Mesenchymal stem cell (in vitro differentiated cells and primary cell): ENCODE data around the gene PACS1.
"Not testable (repeated sequence)": the region's sequence is repeated elsewhere in the genome, so short reads cannot be mapped to it uniquely, and the experiment has no call there.

Experiments
- DNase-seq: peaks from one replicate; pipeline ENCODE4 v3.0.0-alpha.2; 2013
- H2AFZ ChIP-seq: one replicate; pipeline ENCODE4 v1.6.1; 2013; ENCODE audit warnings: low read depth, mild to moderate bottlenecking, control low read depth, inconsistent platforms, low read length, moderate library complexity
- H2AK5ac ChIP-seq: 2 replicates; pipeline ENCODE4 v1.6.1; 2013; ENCODE audit warnings: low read length, moderate library complexity, mild to moderate bottlenecking, inconsistent platforms; ENCODE audit not compliant: severe bottlenecking
- H2BK120ac ChIP-seq: one replicate; pipeline ENCODE4 v1.6.1; 2013; ENCODE audit warnings: low read depth, mild to moderate bottlenecking, inconsistent platforms, low read length, moderate library complexity
- H2BK12ac ChIP-seq, 2 experiments: one replicate each; pipeline ENCODE4 v1.6.1; 2013; ENCODE audit warnings: inconsistent platforms in 2 of 2, low read length in 2 of 2, mild to moderate bottlenecking in 2 of 2, moderate library complexity in 2 of 2, control low read depth in 1 of 2
- H2BK15ac ChIP-seq: one replicate; pipeline ENCODE4 v1.6.1; 2013; ENCODE audit warnings: mild to moderate bottlenecking, low read depth, inconsistent platforms; ENCODE audit not compliant: poor library complexity, severe bottlenecking
- H2BK5ac ChIP-seq: 2 replicates; pipeline ENCODE4 v1.6.1; 2013; ENCODE audit warnings: low read depth, mild to moderate bottlenecking, low read length, control low read depth, inconsistent platforms; ENCODE audit not compliant: poor library complexity, severe bottlenecking
- H3K14ac ChIP-seq, 2 experiments: one replicate each; pipeline ENCODE4 v1.6.1; 2013; ENCODE audit warnings: inconsistent platforms in 2 of 2, low read length in 2 of 2, control low read depth in 1 of 2, mild to moderate bottlenecking in 1 of 2, moderate library complexity in 1 of 2
- H3K18ac ChIP-seq, 2 experiments: one replicate each; pipeline ENCODE4 v1.6.1; 2013; ENCODE audit warnings: inconsistent platforms in 2 of 2, low read length in 2 of 2, control low read depth in 1 of 2, low read depth in 1 of 2, mild to moderate bottlenecking in 1 of 2
- H3K23ac ChIP-seq, 2 experiments: one replicate each; pipeline ENCODE4 v1.6.1; 2013; ENCODE audit warnings: inconsistent platforms in 2 of 2, low read length in 2 of 2, mild to moderate bottlenecking in 2 of 2, moderate library complexity in 2 of 2, control low read depth in 1 of 2
- H3K27ac ChIP-seq: 2 replicates; pipeline ENCODE4 v1.5.1; 2013; ENCODE audit warnings: mild to moderate bottlenecking, moderate library complexity, low read length, control low read depth, inconsistent platforms; ENCODE audit not compliant: poor library complexity, severe bottlenecking
- H3K27me3 ChIP-seq, 2 experiments: 2 replicates each; pipeline versions ENCODE4 v1.6.1 to v1.7.0; 2013; ENCODE audit warnings: low read length in 2 of 2, mild to moderate bottlenecking in 2 of 2, moderate library complexity in 2 of 2, control low read depth in 1 of 2, inconsistent platforms in 1 of 2; ENCODE audit not compliant: control insufficient read depth in 1 of 2, insufficient read depth in 1 of 2
- H3K36me3 ChIP-seq, 2 experiments: 2 replicates each; pipeline versions ENCODE4 v1.6.1 to v1.7.0; 2013; ENCODE audit warnings: low read length in 2 of 2, control low read depth in 1 of 2, inconsistent platforms in 1 of 2, low read depth in 1 of 2, mild to moderate bottlenecking in 1 of 2; ENCODE audit not compliant: insufficient read depth in 2 of 2, control insufficient read depth in 1 of 2
- H3K4ac ChIP-seq, 2 experiments: one replicate each; pipeline ENCODE4 v1.6.1; 2013; ENCODE audit warnings: inconsistent platforms in 2 of 2, low read length in 2 of 2, mild to moderate bottlenecking in 2 of 2, moderate library complexity in 2 of 2, control low read depth in 1 of 2, low read depth in 1 of 2
- H3K4me1 ChIP-seq: 2 replicates; pipeline ENCODE4 v1.6.1; 2013; ENCODE audit warnings: low read depth, low read length, control low read depth; ENCODE audit not compliant: control insufficient read depth, insufficient read depth
- H3K4me2 ChIP-seq: 2 replicates; pipeline ENCODE4 v1.6.1; 2013; ENCODE audit warnings: low read length, mild to moderate bottlenecking, inconsistent platforms; ENCODE audit not compliant: poor library complexity, severe bottlenecking
- H3K4me3 ChIP-seq, 2 experiments: 2 replicates each; pipeline versions ENCODE4 v1.5.1 to v1.7.0; 2013; ENCODE audit warnings: low read length in 2 of 2, mild to moderate bottlenecking in 2 of 2, control low read depth in 1 of 2, low read depth in 1 of 2; ENCODE audit not compliant: insufficient read depth in 1 of 2
- H3K79me1 ChIP-seq: replicated peaks from 2 replicates; pipeline ENCODE4 v1.6.1; 2013; ENCODE audit warnings: mild to moderate bottlenecking, control low read depth, low read length, inconsistent platforms; ENCODE audit not compliant: poor library complexity, severe bottlenecking
- H3K9ac ChIP-seq: 2 replicates; pipeline ENCODE4 v1.7.0; 2013; ENCODE audit warnings: mild to moderate bottlenecking, low read length, moderate library complexity
- H3K9me3 ChIP-seq: 2 replicates; pipeline ENCODE4 v1.7.0; 2013; ENCODE audit warnings: mild to moderate bottlenecking, low read length; ENCODE audit not compliant: control insufficient read depth
- H4K8ac ChIP-seq: one replicate; pipeline ENCODE4 v1.6.1; 2013; ENCODE audit warnings: inconsistent platforms, mild to moderate bottlenecking, low read length, moderate library complexity
- H4K91ac ChIP-seq: one replicate; pipeline ENCODE4 v1.6.1; 2013; ENCODE audit warnings: mild to moderate bottlenecking, low read length, inconsistent platforms
- WGBS: methylation state at CpG from one replicate; pipeline ENCODE4 v1.1.7; 2013; ENCODE audit warnings: mixed read lengths; 5-methylcytosine and 5-hydroxymethylcytosine counted together

PACS1 gene

DNA sequence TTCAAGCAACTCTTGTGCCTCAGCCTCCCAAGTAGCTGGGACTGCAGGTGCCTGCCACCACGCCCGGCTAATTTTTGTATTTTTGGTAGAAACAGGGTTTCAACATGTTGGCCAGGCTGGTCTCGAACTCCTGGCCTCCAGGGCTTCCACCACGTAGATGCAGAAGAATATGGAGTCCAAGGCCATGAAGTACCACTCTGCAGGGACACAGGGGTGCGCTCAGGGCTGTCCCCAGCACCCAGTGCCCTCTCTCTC is 47.0 kb upstream of the PACS1 start:
- H4K91ac ChIP-seq, H2BK15ac ChIP-seq, H3K36me3 ChIP-seq, H2BK120ac ChIP-seq, H3K14ac ChIP-seq, H2AK5ac ChIP-seq, H3K4me2 ChIP-seq, H3K4me3 ChIP-seq, H4K8ac ChIP-seq, H2BK5ac ChIP-seq, H3K9ac ChIP-seq, H2BK12ac ChIP-seq, H3K23ac ChIP-seq, H3K9me3 ChIP-seq, H2AFZ ChIP-seq, H3K4ac ChIP-seq, H3K27ac ChIP-seq, H3K18ac ChIP-seq, H3K79me1 ChIP-seq, DNase-seq: not testable (repeated sequence)
- Histone ChIP-seq H3K4me1 (peaks cover 16% of the 10 kb centered on the region), H3K27me3 (peaks cover 0 to 20% of the 10 kb centered on the region in 2 experiments)
- 76% methylated on average over 5 of the region's 5 CpGs for WGBS

- Histone ChIP-seq H2BK15ac (no peak within 1 kb of the TSS), H3K4me1 (peaks cover 10% of the 10 kb centered on the region), H2AK5ac (no peak within 1 kb of the TSS), H2BK5ac (no peak within 1 kb of the TSS), H3K27ac (no peak within 1 kb of the TSS), H3K79me1 (no peaks in the 10 kb centered on the region), H2AFZ (no peak within 1 kb of the TSS), H3K4ac (no peak within 1 kb of the TSS), H3K9ac (no peak within 1 kb of the TSS), H3K14ac (no peak within 1 kb of the TSS), H4K8ac (no peak within 1 kb of the TSS), H2BK120ac (no peak within 1 kb of the TSS), H3K27me3 (peaks cover 0 to 23% of the 10 kb centered on the region in 2 experiments), H3K36me3 (no peaks in the 10 kb centered on the region), H3K4me2 (no peak within 1 kb of the TSS), H3K9me3 (no peaks in the 10 kb centered on the region), H3K18ac (no peak within 1 kb of the TSS), H4K91ac (peak within 1 kb of the TSS; percentile 20), H3K4me3 (no peak within 1 kb of the TSS), H2BK12ac (no peak within 1 kb of the TSS), H3K23ac (no peak within 1 kb of the TSS)
- WGBS = 92% methylated on average over 18 of the region's 18 CpGs
- no peak for DNase-seq
Observed at GRCh38 chr11:66026017-66026529, 44.0 kb upstream of the PACS1 start, which contains the start of gene CATSPER1. TSS of gene CATSPER1 (minus strand) at chr11:66026479. CDS start at chr11:66026379, 100 bp downstream.

- Histone ChIP-seq H3K27ac (no peak overlapping the region), H3K27me3 (peaks cover 0 to 21% of the 10 kb centered on the region in 2 experiments)
- 94% methylated on average over 7 of the region's 8 CpGs for WGBS
Observed at GRCh38 chr11:66032957-66033735, 36.9 kb upstream of the PACS1 start.

GRCh38 chr11:66035653-66036333 is 34.3 kb upstream of the PACS1 start:
- Histone ChIP-seq H3K4me3 (no peak overlapping the region), H3K9me3 (peaks cover 2% of the 10 kb centered on the region), H2BK12ac (no peak overlapping the region), H3K79me1 (no peaks in the 10 kb centered on the region), H4K8ac (no peak overlapping the region), H3K23ac (no peak overlapping the region), H2BK5ac (no peak overlapping the region), H3K9ac (no peak overlapping the region), H2AFZ (no peak overlapping the region), H3K4me2 (no peak overlapping the region), H3K4ac (no peak overlapping the region), H3K27me3 (peaks cover 7 to 32% of the 10 kb centered on the region in 2 experiments), H3K4me1 (no peaks in the 10 kb centered on the region), H2AK5ac (no peak overlapping the region), H2BK15ac (no peak overlapping the region), H3K18ac (no peak overlapping the region), H3K27ac (no peak overlapping the region), H3K14ac (no peak overlapping the region), H4K91ac (no peak overlapping the region), H3K36me3 (no peaks in the 10 kb centered on the region), H2BK120ac (no peak overlapping the region)
- no peak for DNase-seq
- WGBS = 81% methylated on average over 9 of the region's 9 CpGs

More at GRCh38 chr11:66032957-66033735, 36.9 kb upstream of the PACS1 start:
- H2BK120ac ChIP-seq = no peak overlapping the region
- H3K4ac ChIP-seq = no peak overlapping the region
- no peak overlapping the region for H3K23ac ChIP-seq
- no peak overlapping the region for H2BK5ac ChIP-seq
- H3K14ac ChIP-seq = no peak overlapping the region
- H3K9me3 ChIP-seq = peaks cover 2% of the 10 kb centered on the region
- H3K4me1 ChIP-seq = no peaks in the 10 kb centered on the region
- H3K79me1 ChIP-seq = no peaks in the 10 kb centered on the region
- no peaks in the 10 kb centered on the region for H3K36me3 ChIP-seq
- DNase-seq = no peak
- no peak overlapping the region for H2AFZ ChIP-seq
- no peak overlapping the region for H4K8ac ChIP-seq
- no peak overlapping the region for H3K18ac ChIP-seq
- H3K4me2 ChIP-seq = no peak overlapping the region
- H4K91ac ChIP-seq = no peak overlapping the region
- H2BK15ac ChIP-seq = no peak overlapping the region
- no peak overlapping the region for H3K4me3 ChIP-seq
- no peak overlapping the region for H2AK5ac ChIP-seq
- H3K9ac ChIP-seq = no peak overlapping the region
- no peak overlapping the region for H2BK12ac ChIP-seq
